Mesothelial cell of epicardium (in vitro differentiated cells): Measurements from ENCODE around the gene VNN1. TPM values are rescaled to one million over a fixed set of nuclear protein-coding genes. Genes with fewer than 3 reads are reported as not detected.
A peak's percentile ranks its signal among the peaks of the same experiment; 100 is the strongest.

Experiments used
- DNase-seq, 2 experiments: peaks; one replicate each; pipeline ENCODE4 v3.0.0; 2021; ENCODE audit warnings: low spot score in 2 of 2; ENCODE audit not compliant: unreplicated experiment in 2 of 2
- H3K27ac Mint-ChIP-seq: 2 replicates; pipeline ENCODE4 v1.8.0; 2021; ENCODE audit warnings: mixed read lengths
- H3K27me3 Mint-ChIP-seq: 2 replicates; pipeline ENCODE4 v1.8.0; 2021; ENCODE audit warnings: low read depth, mixed read lengths
- H3K36me3 Mint-ChIP-seq: 2 replicates; pipeline ENCODE4 v1.8.0; 2021; ENCODE audit warnings: mixed read lengths
- H3K4me1 Mint-ChIP-seq: 2 replicates; pipeline ENCODE4 v1.8.0; 2021; ENCODE audit warnings: mixed read lengths
- H3K4me3 Mint-ChIP-seq: 2 replicates; pipeline ENCODE4 v1.8.0; 2021; ENCODE audit warnings: mild to moderate bottlenecking, moderate library complexity, mixed read lengths
- H3K9me3 Mint-ChIP-seq: 2 replicates; pipeline ENCODE4 v1.8.0; 2021; ENCODE audit warnings: mixed read lengths
- total RNA-seq: library from RNA; stranded (reverse); gene quantifications from 3 replicates; pipeline ENCODE4 v1.2.1, GENCODE V29; 2021
- TF ChIP-seq, protein P1 (sequence below): fragments of 200-600 bp; sonication (generic); IDR thresholded peaks from one replicate; pipeline ENCODE4 v1.5.0; 2021; ENCODE audit warnings: antibody characterized with exemption; ENCODE audit not compliant: unreplicated experiment

Gene VNN1
- total RNA-seq, 1 donor from 2014 or later, result not detected

DNA sequence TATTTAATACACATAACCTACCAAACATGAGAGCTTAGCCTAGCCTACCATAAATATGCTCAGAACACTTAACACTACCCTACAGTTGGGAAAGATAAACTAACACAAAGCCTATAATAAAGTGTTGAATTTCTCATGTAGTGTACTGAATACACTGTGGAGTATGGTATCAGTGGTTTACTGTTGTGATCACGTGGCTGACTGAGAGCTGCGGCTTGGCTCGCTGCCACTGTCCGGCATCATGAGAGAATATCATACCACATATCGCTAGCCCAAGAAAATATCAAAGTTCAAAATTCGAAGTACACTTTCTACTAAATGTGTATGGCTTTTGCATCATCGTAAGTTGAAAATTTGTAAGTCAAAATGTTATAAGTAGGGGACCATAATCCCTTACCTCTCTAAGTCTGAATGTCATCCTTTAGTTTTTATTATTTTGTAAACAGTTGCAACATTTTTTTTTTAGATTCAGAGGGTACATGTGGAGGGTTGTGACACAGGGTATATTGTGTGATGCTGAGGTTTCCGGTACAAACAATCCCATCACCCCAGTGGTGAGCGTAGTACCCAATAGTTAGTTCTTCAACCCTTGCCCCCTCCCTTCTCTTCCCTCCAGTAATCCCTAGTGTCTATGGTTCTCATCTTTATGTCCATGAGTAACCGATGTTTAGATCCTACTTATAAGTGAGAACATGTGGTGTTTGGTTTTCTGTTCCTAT is 40.3 kb downstream of the VNN1 start:
- peaks cover 2% of the 10 kb centered on the region for H3K4me1 Mint-ChIP-seq
- DNase-seq, result no peak
- H3K9me3 Mint-ChIP-seq, result peaks cover 4% of the 10 kb centered on the region
- TF ChIP-seq, protein P1, sequence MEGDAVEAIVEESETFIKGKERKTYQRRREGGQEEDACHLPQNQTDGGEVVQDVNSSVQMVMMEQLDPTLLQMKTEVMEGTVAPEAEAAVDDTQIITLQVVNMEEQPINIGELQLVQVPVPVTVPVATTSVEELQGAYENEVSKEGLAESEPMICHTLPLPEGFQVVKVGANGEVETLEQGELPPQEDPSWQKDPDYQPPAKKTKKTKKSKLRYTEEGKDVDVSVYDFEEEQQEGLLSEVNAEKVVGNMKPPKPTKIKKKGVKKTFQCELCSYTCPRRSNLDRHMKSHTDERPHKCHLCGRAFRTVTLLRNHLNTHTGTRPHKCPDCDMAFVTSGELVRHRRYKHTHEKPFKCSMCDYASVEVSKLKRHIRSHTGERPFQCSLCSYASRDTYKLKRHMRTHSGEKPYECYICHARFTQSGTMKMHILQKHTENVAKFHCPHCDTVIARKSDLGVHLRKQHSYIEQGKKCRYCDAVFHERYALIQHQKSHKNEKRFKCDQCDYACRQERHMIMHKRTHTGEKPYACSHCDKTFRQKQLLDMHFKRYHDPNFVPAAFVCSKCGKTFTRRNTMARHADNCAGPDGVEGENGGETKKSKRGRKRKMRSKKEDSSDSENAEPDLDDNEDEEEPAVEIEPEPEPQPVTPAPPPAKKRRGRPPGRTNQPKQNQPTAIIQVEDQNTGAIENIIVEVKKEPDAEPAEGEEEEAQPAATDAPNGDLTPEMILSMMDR, result no peak
- H3K4me3 Mint-ChIP-seq, result no peak overlapping the region
- peaks cover 4% of the 10 kb centered on the region for H3K27me3 Mint-ChIP-seq
- H3K27ac Mint-ChIP-seq, result no peak overlapping the region
- H3K36me3 Mint-ChIP-seq, result no peaks in the 10 kb centered on the region

- H3K4me3 Mint-ChIP-seq, result no peak overlapping the region
- H3K27ac Mint-ChIP-seq, result no peak overlapping the region
- no peak for DNase-seq
- H3K4me1 Mint-ChIP-seq, result peaks cover 3% of the 10 kb centered on the region
- no peaks in the 10 kb centered on the region for H3K9me3 Mint-ChIP-seq
- no peaks in the 10 kb centered on the region for H3K36me3 Mint-ChIP-seq
- TF ChIP-seq, protein P1, result no peak
- H3K27me3 Mint-ChIP-seq, result peaks cover 4% of the 10 kb centered on the region
These were observed 42.6 kb downstream of the VNN1 start for GRCh38 chr6:132671295-132671694.

GRCh38 chr6:132669690-132670291 is 44.1 kb downstream of the VNN1 start:
- DNase-seq, result no peak
- Mint-ChIP-seq H3K4me1 (peaks cover 8% of the 10 kb centered on the region), H3K27me3 (peaks cover under 1% of the 10 kb centered on the region), H3K27ac (peak overlapping the region; percentile 65), H3K9me3 (peaks cover 5% of the 10 kb centered on the region), H3K4me3 (no peak overlapping the region), H3K36me3 (peaks cover 2% of the 10 kb centered on the region)
- TF ChIP-seq, protein P1, result peak; percentile 68

- no peaks in the 10 kb centered on the region for H3K27me3 Mint-ChIP-seq
- peaks cover 2% of the 10 kb centered on the region for H3K36me3 Mint-ChIP-seq
- no peak for DNase-seq
- peaks cover 7% of the 10 kb centered on the region for H3K9me3 Mint-ChIP-seq
- TF ChIP-seq, protein P1, result no peak
- H3K4me3 Mint-ChIP-seq, result no peak overlapping the region
- no peak overlapping the region for H3K27ac Mint-ChIP-seq
- peaks cover 8% of the 10 kb centered on the region for H3K4me1 Mint-ChIP-seq
These were observed 47.7 kb downstream of the VNN1 start for GRCh38 chr6:132666118-132666517.

DNA sequence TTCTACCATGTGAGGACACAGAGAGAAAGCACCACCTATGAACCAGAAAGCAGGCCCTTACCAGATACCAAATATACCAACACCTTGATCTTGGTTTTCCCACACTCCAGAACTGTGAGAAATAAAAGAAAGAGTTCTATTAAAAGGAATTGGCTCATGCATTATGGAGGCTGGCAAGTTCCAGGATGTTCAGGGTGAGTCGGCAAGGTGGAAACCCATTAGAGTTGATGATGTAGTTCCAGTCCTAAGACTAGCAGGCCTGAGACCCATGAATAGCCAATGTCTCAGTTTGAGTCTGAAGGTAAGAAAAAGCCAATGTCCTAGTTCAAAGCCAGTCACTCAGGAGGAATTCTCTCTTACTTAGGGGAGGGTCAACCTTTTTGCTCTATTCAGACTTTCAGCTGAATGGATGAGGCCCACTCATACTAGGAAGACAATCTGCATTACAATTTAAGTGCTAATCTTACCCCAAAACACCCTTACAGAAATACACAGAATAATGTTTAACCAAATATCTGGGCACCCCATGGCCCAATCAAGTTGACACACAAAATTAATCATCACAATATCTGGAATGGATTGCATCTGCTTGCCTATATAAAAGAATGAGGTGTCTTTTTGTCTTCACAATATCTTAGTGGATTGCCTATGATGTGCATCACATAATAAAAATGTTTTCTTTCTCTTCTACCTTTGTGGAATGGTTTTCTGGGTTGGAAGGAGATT is 49.4 kb downstream of the VNN1 start:
- Mint-ChIP-seq H3K36me3 (peaks cover 2% of the 10 kb centered on the region), H3K27ac (no peak overlapping the region), H3K4me3 (no peak overlapping the region), H3K27me3 (no peaks in the 10 kb centered on the region), H3K9me3 (peaks cover 14% of the 10 kb centered on the region), H3K4me1 (peaks cover 5% of the 10 kb centered on the region)
- TF ChIP-seq, protein P1, result no peak
- DNase-seq, result no peak
